ENCODE data around the gene MEGF8.

DNA sequence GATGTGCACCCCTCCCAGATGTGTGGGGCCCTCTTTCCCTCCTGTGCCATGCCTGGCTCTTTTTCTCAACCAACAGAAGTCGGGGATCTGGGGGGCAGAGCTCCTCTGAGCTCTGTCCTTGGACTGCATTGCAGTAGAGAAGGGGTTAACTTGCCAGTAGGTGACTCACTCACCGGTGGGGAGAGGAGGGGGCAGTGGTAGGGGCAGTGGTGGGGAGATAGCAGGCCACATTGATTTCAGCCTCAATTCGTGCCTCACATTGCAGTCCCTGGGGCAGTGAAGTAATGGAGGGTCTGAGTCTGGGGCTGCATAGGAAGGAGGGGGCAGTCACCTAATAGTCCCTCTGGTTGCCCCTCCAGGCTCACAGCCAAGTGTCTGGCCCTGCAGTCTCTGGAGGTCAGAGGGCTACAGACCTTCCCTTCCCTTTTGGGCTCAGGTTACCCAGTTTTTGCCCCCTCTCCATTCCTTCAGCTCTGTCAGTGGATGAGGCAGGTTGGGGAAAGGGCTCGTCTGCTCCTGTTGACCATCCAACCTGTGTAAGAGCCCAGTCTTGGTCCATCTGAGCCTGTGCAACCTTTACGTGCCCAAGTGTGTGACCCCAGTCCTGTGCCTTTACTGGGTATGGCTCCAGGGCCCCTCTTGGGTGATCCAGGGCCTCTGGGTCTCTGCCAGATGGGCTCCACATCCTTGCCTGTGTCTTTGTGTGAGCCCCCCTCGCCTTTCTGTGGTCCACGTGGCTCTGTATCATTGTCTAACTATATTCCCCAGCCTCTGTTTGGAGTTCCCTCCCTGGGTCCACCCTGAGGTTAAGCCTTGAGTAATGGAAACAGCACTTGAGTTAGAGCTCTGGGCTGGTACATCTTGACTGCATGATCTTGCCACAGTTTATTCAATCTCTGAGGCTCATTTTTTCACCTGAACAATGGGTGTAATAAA, 43.3 kb upstream of the MEGF8 start:
- TF ChIP-seq, protein P1, sequence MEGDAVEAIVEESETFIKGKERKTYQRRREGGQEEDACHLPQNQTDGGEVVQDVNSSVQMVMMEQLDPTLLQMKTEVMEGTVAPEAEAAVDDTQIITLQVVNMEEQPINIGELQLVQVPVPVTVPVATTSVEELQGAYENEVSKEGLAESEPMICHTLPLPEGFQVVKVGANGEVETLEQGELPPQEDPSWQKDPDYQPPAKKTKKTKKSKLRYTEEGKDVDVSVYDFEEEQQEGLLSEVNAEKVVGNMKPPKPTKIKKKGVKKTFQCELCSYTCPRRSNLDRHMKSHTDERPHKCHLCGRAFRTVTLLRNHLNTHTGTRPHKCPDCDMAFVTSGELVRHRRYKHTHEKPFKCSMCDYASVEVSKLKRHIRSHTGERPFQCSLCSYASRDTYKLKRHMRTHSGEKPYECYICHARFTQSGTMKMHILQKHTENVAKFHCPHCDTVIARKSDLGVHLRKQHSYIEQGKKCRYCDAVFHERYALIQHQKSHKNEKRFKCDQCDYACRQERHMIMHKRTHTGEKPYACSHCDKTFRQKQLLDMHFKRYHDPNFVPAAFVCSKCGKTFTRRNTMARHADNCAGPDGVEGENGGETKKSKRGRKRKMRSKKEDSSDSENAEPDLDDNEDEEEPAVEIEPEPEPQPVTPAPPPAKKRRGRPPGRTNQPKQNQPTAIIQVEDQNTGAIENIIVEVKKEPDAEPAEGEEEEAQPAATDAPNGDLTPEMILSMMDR (IDR thresholded peaks at IDR 0.05), result no peak
- no peak for TF ChIP-seq POLR2A (IDR thresholded peaks at IDR 0.05)
